Measurements from ENCODE around the gene RHOH.

GRCh38 chr4:40206426-40206825, 9.6 kb downstream of the RHOH start:
- TF ChIP-seq GATA2 (IDR thresholded peaks at IDR 0.05; ENCODE audit: low read depth, low read length), result no peak
- no peak for TF ChIP-seq GATA3 (IDR thresholded peaks at IDR 0.05; ENCODE audit: low read depth, low read length)
